ENCODE data around the gene AICDA.

DNA sequence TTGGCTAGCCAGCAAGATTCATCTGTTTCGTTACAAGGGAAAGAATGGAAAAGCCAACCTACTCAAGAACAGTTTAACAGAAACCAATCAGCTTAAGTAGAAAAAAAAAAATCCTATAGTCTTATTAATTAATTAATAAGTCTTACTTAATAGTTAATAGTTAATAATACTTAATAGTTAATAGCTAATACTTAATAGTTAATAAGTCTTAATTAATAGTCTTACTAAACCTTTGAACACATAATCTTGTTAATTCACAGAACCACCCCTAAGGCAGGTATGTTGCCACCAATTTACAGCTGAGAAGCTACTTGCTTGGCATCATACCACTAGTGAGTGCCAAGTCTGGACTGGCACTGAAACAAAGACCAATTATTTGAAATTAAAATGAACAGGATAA lies 30.1 kb upstream of the AICDA start:
- TF ChIP-seq, protein P1, sequence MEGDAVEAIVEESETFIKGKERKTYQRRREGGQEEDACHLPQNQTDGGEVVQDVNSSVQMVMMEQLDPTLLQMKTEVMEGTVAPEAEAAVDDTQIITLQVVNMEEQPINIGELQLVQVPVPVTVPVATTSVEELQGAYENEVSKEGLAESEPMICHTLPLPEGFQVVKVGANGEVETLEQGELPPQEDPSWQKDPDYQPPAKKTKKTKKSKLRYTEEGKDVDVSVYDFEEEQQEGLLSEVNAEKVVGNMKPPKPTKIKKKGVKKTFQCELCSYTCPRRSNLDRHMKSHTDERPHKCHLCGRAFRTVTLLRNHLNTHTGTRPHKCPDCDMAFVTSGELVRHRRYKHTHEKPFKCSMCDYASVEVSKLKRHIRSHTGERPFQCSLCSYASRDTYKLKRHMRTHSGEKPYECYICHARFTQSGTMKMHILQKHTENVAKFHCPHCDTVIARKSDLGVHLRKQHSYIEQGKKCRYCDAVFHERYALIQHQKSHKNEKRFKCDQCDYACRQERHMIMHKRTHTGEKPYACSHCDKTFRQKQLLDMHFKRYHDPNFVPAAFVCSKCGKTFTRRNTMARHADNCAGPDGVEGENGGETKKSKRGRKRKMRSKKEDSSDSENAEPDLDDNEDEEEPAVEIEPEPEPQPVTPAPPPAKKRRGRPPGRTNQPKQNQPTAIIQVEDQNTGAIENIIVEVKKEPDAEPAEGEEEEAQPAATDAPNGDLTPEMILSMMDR (IDR thresholded peaks at IDR 0.05; ENCODE audit: insufficient read depth, low read length, poor library complexity, severe bottlenecking) = no peak
- no peak for TF ChIP-seq EZH2phosphoT487 (conservative IDR thresholded peaks at IDR 0.05; ENCODE audit: low read length)

All from SU-DHL-6 (cell line).